SH-SY5Y (cell line): ENCODE data around the gene NR1H2.

Experiments used
- GATA2 ChIP-seq: IDR thresholded peaks from 2 replicates; pipeline ENCODE4 v1.6.1; 2011; ENCODE audit warnings: mild to moderate bottlenecking, low read depth, low read length
- GATA3 ChIP-seq: IDR thresholded peaks from 2 replicates; pipeline ENCODE4 v1.6.1; 2011; ENCODE audit warnings: low read depth, mild to moderate bottlenecking, low read length, moderate library complexity

DNA sequence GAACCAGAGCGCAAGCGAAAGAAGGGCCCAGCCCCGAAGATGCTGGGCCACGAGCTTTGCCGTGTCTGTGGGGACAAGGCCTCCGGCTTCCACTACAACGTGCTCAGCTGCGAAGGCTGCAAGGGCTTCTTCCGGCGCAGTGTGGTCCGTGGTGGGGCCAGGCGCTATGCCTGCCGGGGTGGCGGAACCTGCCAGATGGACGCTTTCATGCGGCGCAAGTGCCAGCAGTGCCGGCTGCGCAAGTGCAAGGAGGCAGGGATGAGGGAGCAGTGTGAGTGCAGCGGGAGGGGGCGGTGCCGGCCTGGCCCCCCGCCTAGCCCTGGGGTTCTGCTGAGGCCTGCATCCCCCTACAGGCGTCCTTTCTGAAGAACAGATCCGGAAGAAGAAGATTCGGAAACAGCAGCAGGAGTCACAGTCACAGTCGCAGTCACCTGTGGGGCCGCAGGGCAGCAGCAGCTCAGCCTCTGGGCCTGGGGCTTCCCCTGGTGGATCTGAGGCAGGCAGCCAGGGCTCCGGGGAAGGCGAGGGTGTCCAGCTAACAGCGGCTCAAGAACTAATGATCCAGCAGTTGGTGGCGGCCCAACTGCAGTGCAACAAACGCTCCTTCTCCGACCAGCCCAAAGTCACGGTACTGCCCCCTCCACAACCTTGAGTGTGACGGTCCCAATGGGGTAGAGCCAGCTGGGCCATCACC lies 2.1 kb downstream of the NR1H2 start:
- TF ChIP-seq GATA2 (no peak), GATA3 (no peak)
